IMR-90 (cell line): Measurements from ENCODE around the gene NSF. TPM values are rescaled to one million over a fixed set of nuclear protein-coding genes. Genes with fewer than 3 reads are reported as not detected.
"Not testable (repeated sequence)": the region's sequence is repeated elsewhere in the genome, so short reads cannot be mapped to it uniquely, and the experiment has no call there.

ENCODE experiments used
- ATAC-seq: fragments of 200-7000 bp; cut with Tn5 transposase; 2 replicates; pipeline ENCODE4 v1.9.1; 2020; ENCODE audit warnings: low read depth, mild to moderate bottlenecking, moderate library complexity
- BruUV-seq: library from RNA; stranded (reverse); fragments of 400-500 nt; replicated peaks from 2 replicates; lab custom pipeline; 2021; lab: Mats Ljungman, UMichigan
- CTCF ChIA-PET: fragments of 300-600 bp; formaldehyde crosslinking; extraction: SDS; loops from one replicate; lab custom pipeline; 2021; ENCODE audit warnings: antibody characterized with exemption; lab: Yijun Ruan, JAX
- POLR2A ChIA-PET: fragments of 300-600 bp; sonication (Branson Sonifier 250); formaldehyde crosslinking; loops from one replicate; lab custom pipeline; 2022; ENCODE audit warnings: antibody characterized with exemption; ENCODE audit not compliant: unreplicated experiment; lab: Charles Lee
- DNase-seq: peaks from one replicate; pipeline ENCODE4 v3.0.0; 2013
- H2AFZ ChIP-seq: replicated peaks from 2 replicates; pipeline ENCODE3; 2013; ENCODE audit warnings: low read length, mild to moderate bottlenecking; ENCODE audit not compliant: poor library complexity
- H2AK5ac ChIP-seq: 2 replicates; pipeline ENCODE4 v1.6.1; 2013; ENCODE audit warnings: low read depth, low read length, inconsistent platforms
- H2AK9ac ChIP-seq: replicated peaks from 2 replicates; pipeline ENCODE3; 2013; ENCODE audit warnings: mild to moderate bottlenecking, low read depth, low read length, moderate library complexity; ENCODE audit not compliant: poor library complexity
- H2BK120ac ChIP-seq: 2 replicates; pipeline ENCODE4 v1.6.1; 2013; ENCODE audit warnings: low read depth, low read length, inconsistent platforms
- H2BK15ac ChIP-seq: 3 replicates; pipeline ENCODE4 v1.6.1; 2013; ENCODE audit warnings: low read depth, low read length, inconsistent platforms
- H2BK20ac ChIP-seq: 2 replicates; pipeline ENCODE4 v1.6.1; 2013; ENCODE audit warnings: low read depth, mild to moderate bottlenecking, inconsistent platforms, low read length, moderate library complexity
- H2BK5ac ChIP-seq: 2 replicates; pipeline ENCODE4 v1.6.1; 2013; ENCODE audit warnings: mild to moderate bottlenecking, low read depth, low read length, inconsistent platforms; ENCODE audit not compliant: poor library complexity, severe bottlenecking
- H3K14ac ChIP-seq: replicated peaks from 2 replicates; pipeline ENCODE4 v1.6.1; 2013; ENCODE audit warnings: low read depth, low read length, inconsistent platforms
- H3K18ac ChIP-seq: 2 replicates; pipeline ENCODE4 v1.6.1; 2013; ENCODE audit warnings: low read depth, low read length, control low read depth
- H3K23ac ChIP-seq: 2 replicates; pipeline ENCODE4 v1.6.1; 2013; ENCODE audit warnings: low read depth, low read length, inconsistent platforms
- H3K27ac ChIP-seq: 2 replicates; pipeline ENCODE4 v1.5.1; 2013; ENCODE audit warnings: mild to moderate bottlenecking, control low read depth, low read length; ENCODE audit not compliant: insufficient read depth
- H3K27me3 ChIP-seq: 2 replicates; pipeline ENCODE4 v1.6.1; 2013; ENCODE audit warnings: low read length; ENCODE audit not compliant: control insufficient read depth, insufficient read depth
- H3K36me3 ChIP-seq: 2 replicates; pipeline ENCODE4 v1.6.1; 2013; ENCODE audit warnings: low read length, mixed read lengths; ENCODE audit not compliant: control insufficient read depth, insufficient read depth
- H3K4ac ChIP-seq: 2 replicates; pipeline ENCODE4 v1.6.1; 2013; ENCODE audit warnings: low read depth, low read length, inconsistent platforms
- H3K4me1 ChIP-seq: 2 replicates; pipeline ENCODE4 v1.6.1; 2013; ENCODE audit warnings: low read length, mixed read lengths; ENCODE audit not compliant: control insufficient read depth, insufficient read depth
- H3K4me2 ChIP-seq: 2 replicates; pipeline ENCODE4 v1.6.1; 2013; ENCODE audit warnings: low read depth, mild to moderate bottlenecking, control low read depth, low read length, moderate library complexity
- H3K4me3 ChIP-seq: 2 replicates; pipeline ENCODE4 v1.5.1; 2013; ENCODE audit warnings: low read depth, mild to moderate bottlenecking, control low read depth, low read length, moderate library complexity; ENCODE audit not compliant: insufficient read depth
- H3K56ac ChIP-seq: 2 replicates; pipeline ENCODE4 v1.6.1; 2013; ENCODE audit warnings: low read length, inconsistent platforms; ENCODE audit not compliant: insufficient read depth; ENCODE audit errors: extremely low read depth
- H3K79me1 ChIP-seq, 2 experiments: 2 replicates each; pipeline ENCODE4 v1.6.1; 2013; ENCODE audit warnings: low read length in 2 of 2, inconsistent platforms in 1 of 2, low read depth in 1 of 2
- H3K9ac ChIP-seq: 2 replicates; pipeline ENCODE4 v1.6.1; 2013; ENCODE audit warnings: low read depth, low read length, control low read depth
- H3K9me1 ChIP-seq: 2 replicates; pipeline ENCODE4 v1.6.1; 2013; ENCODE audit warnings: low read length, inconsistent platforms; ENCODE audit not compliant: insufficient read depth
- H3K9me3 ChIP-seq: 2 replicates; pipeline ENCODE4 v1.6.1; 2013; ENCODE audit warnings: low read length; ENCODE audit not compliant: control insufficient read depth, insufficient read depth
- H4K20me1 ChIP-seq: 2 replicates; pipeline ENCODE4 v1.6.1; 2013; ENCODE audit warnings: low read length, inconsistent platforms; ENCODE audit not compliant: insufficient read depth
- H4K5ac ChIP-seq: 2 replicates; pipeline ENCODE4 v1.6.1; 2013; ENCODE audit warnings: mild to moderate bottlenecking, low read depth, low read length, control low read depth
- H4K8ac ChIP-seq, 2 experiments: 2 replicates each; pipeline ENCODE4 v1.6.1; 2013; ENCODE audit warnings: low read depth in 2 of 2, low read length in 2 of 2, control low read depth in 1 of 2, inconsistent platforms in 1 of 2
- H4K91ac ChIP-seq: 2 replicates; pipeline ENCODE4 v1.6.1; 2013; ENCODE audit warnings: low read depth, low read length, inconsistent platforms; ENCODE audit not compliant: insufficient read depth
- WGBS, 2 experiments: methylation state at CpG; one replicate each; pipeline versions ENCODE4 v1.1.5 to v1.1.7; 2013; ENCODE audit warnings: missing lambda C conversion rate in 2 of 2; ENCODE audit not compliant: insufficient read length in 1 of 2; ENCODE audit errors: extremely low coverage in 2 of 2; 5-methylcytosine and 5-hydroxymethylcytosine counted together
- dilution Hi-C: fragments of 300-500 bp; cut with HindIII; formaldehyde crosslinking; loops from one replicate; pipeline ENCODE4 v1.14.3; 2018; ENCODE audit warnings: low sequenced_read_pairs; ENCODE audit not compliant: unreplicated experiment
- in situ Hi-C: fragments of 300-500 bp; cut with MboI; formaldehyde crosslinking; loops from 3 replicates; pipeline ENCODE4 v1.14.3; 2019; ENCODE audit warnings: low sequenced_read_pairs, inconsistent platforms, mixed read lengths
- intact Hi-C: fragments of 100-400 bp; cut with micrococcal nuclease; formaldehyde crosslinking; loops from 2 replicates; pipeline ENCODE4 v1.10.0; 2022
- polyA plus RNA-seq, 3 experiments: library from polyadenylated mRNA; depleted of rRNA; stranded (reverse); fragments of >200 nt; gene quantifications; 2 replicates each; pipeline ENCODE4 v1.2.3, GENCODE V29; 2012; ENCODE audit warnings: low replicate concordance in 1 of 3
- total RNA-seq: library from RNA; depleted of rRNA; stranded (reverse); fragments of >200 nt; gene quantifications from 2 replicates; pipeline ENCODE4 v1.2.3, GENCODE V29; 2012

The NSF gene
- total and polyA plus RNA-seq, 2 of the 4 experiments (the other 2 are of a cell fraction), result 38.9 to 110 TPM

DNA sequence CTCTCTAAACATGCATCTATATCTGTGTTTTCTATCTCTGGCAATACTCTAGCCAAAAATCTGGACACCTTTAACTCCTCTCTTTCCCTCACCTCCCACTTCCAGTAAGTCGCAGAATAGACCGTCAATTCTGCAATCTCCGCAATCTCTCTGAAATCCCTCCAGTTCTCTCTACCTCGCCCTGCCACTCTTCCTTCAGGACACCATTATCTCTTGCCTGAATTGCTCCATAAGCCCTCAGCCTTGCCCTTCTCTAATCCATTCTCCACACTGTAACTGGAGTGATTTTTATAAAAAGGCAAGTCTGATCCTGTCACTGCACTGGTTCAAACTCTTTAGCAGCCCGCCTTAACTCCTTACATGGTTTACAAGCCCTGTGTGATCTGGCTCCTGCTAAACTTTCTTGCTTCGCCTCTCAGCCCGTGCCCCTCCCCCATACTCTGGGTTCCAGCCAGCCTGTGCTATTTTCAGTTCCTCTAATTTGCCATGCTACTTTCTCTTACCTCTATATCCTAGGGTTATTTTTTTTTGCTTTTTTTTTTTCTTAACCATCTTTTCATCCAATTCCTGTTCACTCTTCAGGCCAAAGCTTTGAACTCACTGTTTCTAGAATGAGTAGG, 61.7 kb downstream of the NSF start:
- H3K18ac ChIP-seq, DNase-seq, H3K27me3 ChIP-seq, H2AK9ac ChIP-seq, H3K4ac ChIP-seq, CTCF ChIA-PET, dilution Hi-C loops, H3K36me3 ChIP-seq, H2BK15ac ChIP-seq, H2BK120ac ChIP-seq, H4K91ac ChIP-seq, ATAC-seq, H3K23ac ChIP-seq, H4K20me1 ChIP-seq, H3K56ac ChIP-seq, H2BK5ac ChIP-seq, H4K5ac ChIP-seq, H2BK20ac ChIP-seq, H3K9me1 ChIP-seq, H3K14ac ChIP-seq, H3K9me3 ChIP-seq, BruUV-seq, H3K4me1 ChIP-seq, POLR2A ChIA-PET, H3K9ac ChIP-seq, H3K4me3 ChIP-seq, H3K4me2 ChIP-seq, H2AK5ac ChIP-seq, H2AFZ ChIP-seq, H3K27ac ChIP-seq, in situ Hi-C loops, H4K8ac ChIP-seq, intact Hi-C loops, H3K79me1 ChIP-seq: not testable (repeated sequence)
- WGBS, 2 experiments, result no CpG with 5 or more reads among the region's 7 CpGs

GRCh38 chr17:46658235-46658634, 67.8 kb downstream of the NSF start:
- BruUV-seq, H3K4me2 ChIP-seq, intact Hi-C loops, H3K79me1 ChIP-seq, H3K18ac ChIP-seq, H4K8ac ChIP-seq, dilution Hi-C loops, H3K23ac ChIP-seq, H2AFZ ChIP-seq, H3K56ac ChIP-seq, DNase-seq, CTCF ChIA-PET, ATAC-seq, H4K91ac ChIP-seq, H3K9me3 ChIP-seq, H3K9me1 ChIP-seq, in situ Hi-C loops, H3K36me3 ChIP-seq, H3K27me3 ChIP-seq, H4K5ac ChIP-seq, H2AK5ac ChIP-seq, H3K27ac ChIP-seq, H3K9ac ChIP-seq, H3K14ac ChIP-seq, H4K20me1 ChIP-seq, H3K4ac ChIP-seq, H3K4me3 ChIP-seq, H3K4me1 ChIP-seq, POLR2A ChIA-PET, H2BK5ac ChIP-seq, H2AK9ac ChIP-seq, H2BK120ac ChIP-seq, H2BK15ac ChIP-seq, H2BK20ac ChIP-seq: not testable (repeated sequence)
- no CpG with 5 or more reads among the region's 5 CpGs for WGBS, 2 experiments
